HepG2 (cell line): ENCODE results near the gene EFNB1. TPM values are rescaled to one million over a fixed set of nuclear protein-coding genes. Genes with fewer than 3 reads are reported as not detected.

Experiments used
- ATAC-seq: fragments of 200-7000 bp; cut with Tn5 transposase; 3 replicates; pipeline ENCODE4 v1.9.1; 2020; ENCODE audit warnings: mild to moderate bottlenecking, moderate library complexity
- BruUV-seq: library from RNA; stranded (reverse); fragments of 400-500 nt; replicated peaks from 2 replicates; lab custom pipeline; 2021; lab: Mats Ljungman, UMichigan
- CTCF ChIA-PET: fragments of 300-600 bp; formaldehyde crosslinking; extraction: SDS; loops from one replicate; lab custom pipeline; 2021; ENCODE audit warnings: low total read pairs, inconsistent platforms, low intra/inter-chr PET ratio; lab: Yijun Ruan, JAX
- POLR2A ChIA-PET: fragments of 350-600 bp; sonication (Branson Sonifier 250); formaldehyde crosslinking; loops from one replicate; lab custom pipeline; 2020; ENCODE audit warnings: antibody characterized with exemption, inconsistent platforms; lab: Yijun Ruan, JAX
- DNase-seq: peaks from one replicate; pipeline ENCODE4 v3.0.0-alpha.2; 2015; ENCODE audit warnings: low spot score
- FAIRE-seq: peaks from 3 replicates; lab custom pipeline; 2011; peaks lifted over from hg19 to GRCh38; lab: Jason Lieb, UNC
- H2AFZ ChIP-seq: one replicate; pipeline ENCODE4 v1.6.1; 2011; ENCODE audit warnings: low read length, inconsistent platforms
- H3K27ac ChIP-seq: fragments of 300-600 bp; 3 replicates; pipeline ENCODE4 v1.8.0; 2011; ENCODE audit warnings: mixed run types, mild to moderate bottlenecking, mixed read lengths, low read length, inconsistent platforms; ENCODE audit not compliant: insufficient read depth; ENCODE audit errors: extremely low read length
- H3K27me3 ChIP-seq, 2 experiments: fragments of 200-600 bp in 1 of 2; 2 replicates in 1 of 2; 3 replicates in 1 of 2; pipeline versions ENCODE4 v1.6.0 to v1.8.0; 2011; ENCODE audit warnings: low read length in 2 of 2, mild to moderate bottlenecking in 2 of 2, moderate library complexity in 2 of 2, inconsistent platforms in 1 of 2; ENCODE audit not compliant: insufficient read depth in 2 of 2, control insufficient read depth in 1 of 2
- H3K36me3 ChIP-seq, 2 experiments: fragments of 200-600 bp in 1 of 2; replicated peaks in 1 of 2; 2 replicates in 1 of 2; 3 replicates in 1 of 2; pipeline versions ENCODE4 v1.5.1 to v1.8.0; 2011; ENCODE audit warnings: low read length in 2 of 2, inconsistent platforms in 1 of 2; ENCODE audit not compliant: insufficient read depth in 2 of 2, control insufficient read depth in 1 of 2
- H3K4me1 ChIP-seq: 2 replicates; pipeline ENCODE4 v1.5.1; 2012; ENCODE audit warnings: low read length, inconsistent platforms; ENCODE audit not compliant: insufficient read depth
- H3K4me2 ChIP-seq: 2 replicates; pipeline ENCODE4 v1.6.0; 2011; ENCODE audit warnings: low read depth, low read length, inconsistent platforms
- H3K4me3 ChIP-seq, 3 experiments: fragments of 200-600 bp in 1 of 3; sonication (generic), shearing (Covaris generic) in 1 of 3; replicated peaks in 1 of 3; 2 replicates each; pipeline ENCODE4 v1.5.1; 2011 to 2016; ENCODE audit warnings: low read length in 3 of 3, inconsistent platforms in 2 of 3, low read depth in 2 of 3, mild to moderate bottlenecking in 2 of 3, control low read depth in 1 of 3, mixed read lengths in 1 of 3; ENCODE audit not compliant: insufficient read depth in 1 of 3
- H3K79me2 ChIP-seq: one replicate; pipeline ENCODE4 v1.6.1; 2011; ENCODE audit warnings: low read length, inconsistent platforms; ENCODE audit not compliant: insufficient read depth
- H3K9ac ChIP-seq: 2 replicates; pipeline ENCODE4 v1.6.0; 2011; ENCODE audit warnings: mild to moderate bottlenecking, low read depth, low read length, inconsistent platforms; ENCODE audit not compliant: insufficient read depth
- H3K9me3 ChIP-seq: 2 replicates; pipeline ENCODE4 v1.5.1; 2012; ENCODE audit warnings: mild to moderate bottlenecking, low read length
- H4K20me1 ChIP-seq: 2 replicates; pipeline ENCODE4 v1.6.0; 2011; ENCODE audit warnings: inconsistent platforms, mild to moderate bottlenecking, low read length, moderate library complexity; ENCODE audit not compliant: insufficient read depth
- ATF6 ChIP-seq: sonication (generic); formaldehyde crosslinking; conservative IDR thresholded peaks from 2 replicates; pipeline ENCODE4 v1.4.0; 2020; ENCODE audit warnings: missing genetic modification reagents
- BRD4 ChIP-seq: sonication (generic); formaldehyde crosslinking; IDR thresholded peaks from 2 replicates; pipeline ENCODE4 v1.4.0; 2020; ENCODE audit warnings: missing genetic modification reagents
- CBFB ChIP-seq: sonication (generic); formaldehyde crosslinking; IDR thresholded peaks from 2 replicates; pipeline ENCODE4 v1.4.0; 2020; ENCODE audit warnings: missing genetic modification reagents
- NCOA2 ChIP-seq: sonication (generic); formaldehyde crosslinking; IDR thresholded peaks from 2 replicates; pipeline ENCODE4 v1.8.0; 2022; ENCODE audit warnings: inconsistent platforms
- REXO4 ChIP-seq: sonication (generic); formaldehyde crosslinking; IDR thresholded peaks from 2 replicates; pipeline ENCODE4 v1.8.0; 2022; ENCODE audit warnings: missing genetic modification reagents, mild to moderate bottlenecking, borderline replicate concordance
- SIX1 ChIP-seq: sonication (generic); formaldehyde crosslinking; IDR thresholded peaks from 2 replicates; pipeline ENCODE4 v1.4.0; 2020; ENCODE audit warnings: missing genetic modification reagents, borderline replicate concordance
- SP140L ChIP-seq: sonication (generic); formaldehyde crosslinking; IDR thresholded peaks from 2 replicates; pipeline ENCODE4 v1.4.0; 2020; ENCODE audit warnings: missing genetic modification reagents, borderline replicate concordance
- ZBTB21 ChIP-seq: sonication (generic); formaldehyde crosslinking; IDR thresholded peaks from 2 replicates; pipeline ENCODE4 v1.4.0; 2020; ENCODE audit warnings: missing genetic modification reagents
- ZMAT5 ChIP-seq: sonication (generic); formaldehyde crosslinking; IDR thresholded peaks from 2 replicates; pipeline ENCODE4 v1.5.0; 2020; ENCODE audit warnings: mild to moderate bottlenecking, low read depth, missing genetic modification reagents, borderline replicate concordance
- ZNF224 ChIP-seq: sonication (generic); formaldehyde crosslinking; IDR thresholded peaks from 2 replicates; pipeline ENCODE4 v1.5.0; 2020; ENCODE audit warnings: mild to moderate bottlenecking, missing genetic modification reagents
- WGBS: methylation state at CpG from one replicate; pipeline ENCODE4 v1.1.6; 2017; ENCODE audit warnings: low lambda C conversion rate; 5-methylcytosine and 5-hydroxymethylcytosine counted together
- in situ Hi-C: cut with HindIII; loops from 2 replicates; pipeline ENCODE4 v1.10.0; 2017; ENCODE audit warnings: low pct_unique_long_range_greater_than_20kb; ENCODE audit not compliant: extremely low pct_ligation_motif_present
- intact Hi-C: fragments of 100-400 bp; cut with micrococcal nuclease; formaldehyde crosslinking; loops from one replicate; pipeline ENCODE4 v1.10.0; 2022; ENCODE audit not compliant: unreplicated experiment
- polyA plus RNA-seq, 8 experiments: library from polyadenylated mRNA; depleted of rRNA in 3 of 8; stranded (reverse) in 7 of 8; unstranded in 1 of 8; fragments of >200 nt; fragmentation: Illumina TruSeq in 4 of 8; extraction: Trizol in 4 of 8; gene quantifications; 2 replicates each; pipeline versions ENCODE4 v1.2.1 to v1.2.3, GENCODE V29; 2011 to 2016; ENCODE audit warnings: low read depth in 4 of 8, missing spikeins in 1 of 8, mixed read lengths in 1 of 8; ENCODE audit not compliant: insufficient read depth in 1 of 8
- total RNA-seq, 5 experiments: library from RNA; depleted of rRNA; stranded (reverse); fragments of >200 nt; fragmentation: Illumina TruSeq; extraction: Trizol; gene quantifications; 2 replicates each; pipeline ENCODE4 v1.2.3, GENCODE V29; 2016; ENCODE audit warnings: low read depth in 1 of 5

EFNB1 gene
- total and polyA plus RNA-seq, 2 of the 13 experiments (the other 11 are each of a cell fraction or from before 2014, with no cell fraction given), result 4.0 to 4.1 TPM

GRCh38 chrX:68833855-68834331 is 5.1 kb downstream of the EFNB1 start:
- Histone ChIP-seq H4K20me1 (no peaks in the 10 kb centered on the region), H2AFZ (no peak overlapping the region), H3K9me3 (no peaks in the 10 kb centered on the region), H3K27me3 (no peaks in the 10 kb centered on the region), H3K9ac (no peak overlapping the region), H3K4me3 (no peak overlapping the region), H3K4me1 (no peaks in the 10 kb centered on the region), H3K4me2 (no peak overlapping the region), H3K79me2 (no peaks in the 10 kb centered on the region), H3K27ac (no peak overlapping the region), H3K36me3 (no peaks in the 10 kb centered on the region)
- ATAC-seq (no peak), DNase-seq (no peak), FAIRE-seq (no peak)
- no TSS peak for BruUV-seq
- WGBS, result 100% methylated on average over 2 of the region's 4 CpGs
- in situ Hi-C loops, result no loop called here
- no peak for TF ChIP-seq REXO4 (CRISPR knock-in tag)
- TF ChIP-seq NCOA2 (CRISPR knock-in tag), result no peak
- no peak for TF ChIP-seq BRD4 (CRISPR knock-in tag)
- TF ChIP-seq SIX1 (CRISPR knock-in tag), result no peak
- TF ChIP-seq ATF6 (CRISPR knock-in tag), result no peak
- no peak for TF ChIP-seq SP140L (CRISPR knock-in tag)
- no peak for TF ChIP-seq CBFB (CRISPR knock-in tag)
- TF ChIP-seq ZNF224 (CRISPR knock-in tag), result no peak
- no peak for TF ChIP-seq ZMAT5 (CRISPR knock-in tag)
- no peak for TF ChIP-seq ZBTB21 (CRISPR knock-in tag)
- intact Hi-C loops, result no loop called here
- ChIA-PET POLR2A (no interaction called here), CTCF (no interaction called here)
